Uterus (tissue), 4 donors: ENCODE measurements around the gene ADAMTS2. TPM values are rescaled to one million over a fixed set of nuclear protein-coding genes. Genes with fewer than 3 reads are reported as not detected.

Experiments used
- DNase-seq, 2 donors: peaks; one replicate each; pipeline ENCODE4 v3.0.0-alpha.2; 2019 to 2020
- H3K27ac ChIP-seq, 2 donors: fragments of 200-600 bp; sonication (generic); 1 replicate in 1 of 2; 2 replicates in 1 of 2; pipeline ENCODE4 v1.5.1; 2016 to 2018
- H3K27me3 ChIP-seq, 2 donors: fragments of 200-600 bp; sonication (generic); one replicate each; pipeline ENCODE4 v1.5.1; 2018 to 2019; ENCODE audit warnings: control low read depth in 1 of 2
- H3K36me3 ChIP-seq, 2 donors: fragments of 200-600 bp; sonication (generic); one replicate each; pipeline ENCODE4 v1.5.1; 2019; ENCODE audit warnings: control low read depth in 1 of 2
- H3K4me1 ChIP-seq, 2 donors: fragments of 200-600 bp; sonication (generic); one replicate each; pipeline ENCODE4 v1.5.1; 2018 to 2019; ENCODE audit warnings: control low read depth in 1 of 2
- H3K4me3 ChIP-seq, 2 donors: fragments of 200-600 bp; sonication (generic); 1 replicate in 1 of 2; 2 replicates in 1 of 2; pipeline ENCODE4 v1.5.1; 2018 to 2019; ENCODE audit warnings: mild to moderate bottlenecking in 1 of 2
- H3K9me3 ChIP-seq, 2 donors: fragments of 200-600 bp; sonication (generic); one replicate each; pipeline ENCODE4 v1.5.1; 2019; ENCODE audit warnings: control low read depth in 1 of 2
- CTCF ChIP-seq, 4 experiments: fragments of 200-600 bp in 2 of 4; fragments of 450-650 bp in 2 of 4; sonication (generic) in 2 of 4; IDR thresholded peaks; one replicate each; pipeline ENCODE4 v1.5.1; 2016 to 2019; ENCODE audit warnings: antibody characterized with exemption in 4 of 4, mild to moderate bottlenecking in 2 of 4, moderate library complexity in 1 of 4
- POLR2A ChIP-seq, 2 donors: fragments of 450-650 bp; IDR thresholded peaks; one replicate each; pipeline ENCODE4 v1.6.1; 2016; ENCODE audit warnings: antibody characterized with exemption in 2 of 2, mild to moderate bottlenecking in 1 of 2, moderate library complexity in 1 of 2
- intact Hi-C: fragments of 100-400 bp; cut with DNase I; formaldehyde crosslinking; loops from one replicate; pipeline ENCODE4 v1.15.1; 2023; ENCODE audit warnings: low total_unique reads
- total RNA-seq, 4 donors: library from RNA; depleted of rRNA in 3 of 4; stranded (reverse); fragments of >200 nt in 3 of 4; gene quantifications; one replicate each; pipeline versions ENCODE4 v1.1.0 to v1.2.4, GENCODE V29; 2014 to 2023
- donor health status: DM: yes; HTN: yes; CAD: no.

ADAMTS2 gene
- total RNA-seq, 4 donors from 2014 or later = 4.1 to 97.1 (median 40.3) TPM

GRCh38 chr5:179348843-179349242 lies 3.6 kb upstream of the ADAMTS2 start:
- Histone ChIP-seq H3K9me3 (no peaks in the 10 kb centered on the region), H3K4me3 (no peak overlapping the region), H3K27ac (no peak overlapping the region), H3K36me3 (no peaks in the 10 kb centered on the region), H3K27me3 (no peaks in the 10 kb centered on the region), H3K4me1 (no peaks in the 10 kb centered on the region)
- no peak for DNase-seq
- intact Hi-C loops = loop anchor here (10.0 kb wide), 1 partner anchor 146 kb away; no protein-coding TSS in a partner anchor
- TF ChIP-seq CTCF (IDR thresholded peaks at IDR 0.05) (no peak), POLR2A (IDR thresholded peaks at IDR 0.05) (no peak)

GRCh38 chr5:179348011-179348530 lies 2.8 kb upstream of the ADAMTS2 start:
- H3K27ac ChIP-seq = no peak overlapping the region
- no peak for DNase-seq
- no peaks in the 10 kb centered on the region for H3K27me3 ChIP-seq
- no peak overlapping the region for H3K4me3 ChIP-seq
- H3K36me3 ChIP-seq = no peaks in the 10 kb centered on the region
- no peaks in the 10 kb centered on the region for H3K9me3 ChIP-seq
- intact Hi-C loops = loop anchor here (10.0 kb wide), 1 partner anchor 147 kb away; no protein-coding TSS in a partner anchor
- TF ChIP-seq POLR2A (IDR thresholded peaks at IDR 0.05) (no peak), CTCF (IDR thresholded peaks at IDR 0.05) (no peak)
- no peaks in the 10 kb centered on the region for H3K4me1 ChIP-seq

- H3K4me3 ChIP-seq = no peak overlapping the region
- TF ChIP-seq POLR2A (IDR thresholded peaks at IDR 0.05) (no peak), CTCF (IDR thresholded peaks at IDR 0.05) (no peak)
- intact Hi-C loops = loop anchor here (10.0 kb wide), 1 partner anchor 147 kb away; no protein-coding TSS in a partner anchor
- no peaks in the 10 kb centered on the region for H3K36me3 ChIP-seq
- no peak for DNase-seq
- no peaks in the 10 kb centered on the region for H3K27me3 ChIP-seq
- H3K9me3 ChIP-seq = no peaks in the 10 kb centered on the region
- no peaks in the 10 kb centered on the region for H3K4me1 ChIP-seq
- H3K27ac ChIP-seq = no peak overlapping the region
Measured at GRCh38 chr5:179347581-179347980, 2.3 kb upstream of the ADAMTS2 start.

- Histone ChIP-seq H3K9me3 (no peaks in the 10 kb centered on the region), H3K27me3 (no peaks in the 10 kb centered on the region), H3K36me3 (no peaks in the 10 kb centered on the region), H3K4me3 (no peak overlapping the region), H3K27ac (no peak overlapping the region), H3K4me1 (no peaks in the 10 kb centered on the region)
- no peak for TF ChIP-seq POLR2A (IDR thresholded peaks at IDR 0.05)
- no peak for DNase-seq
- intact Hi-C loops = loop anchor here (10.0 kb wide), 1 partner anchor 148 kb away; no protein-coding TSS in a partner anchor
Measured at GRCh38 chr5:179346875-179347274, 1.6 kb upstream of the ADAMTS2 start.

- H3K4me1 ChIP-seq = no peaks in the 10 kb centered on the region
- peak overlapping the region in 1 of 2 donors; percentile 26 for H3K27ac ChIP-seq
- no peaks in the 10 kb centered on the region for H3K36me3 ChIP-seq
- TF ChIP-seq CTCF (IDR thresholded peaks at IDR 0.05) (no peak), POLR2A (IDR thresholded peaks at IDR 0.05) (no peak)
- H3K27me3 ChIP-seq = no peaks in the 10 kb centered on the region
- no peaks in the 10 kb centered on the region for H3K9me3 ChIP-seq
- DNase-seq = no peak
- no peak overlapping the region for H3K4me3 ChIP-seq
- intact Hi-C loops = loop anchor here (10.0 kb wide), 1 partner anchor 148 kb away; no protein-coding TSS in a partner anchor
Measured at GRCh38 chr5:179346401-179346800, 1.1 kb upstream of the ADAMTS2 start.

- peak overlapping the region; percentile 79 to 84 for H3K27ac ChIP-seq
- peak overlapping the region; percentile 48 to 81 for H3K4me3 ChIP-seq
- intact Hi-C loops = loop anchor here (10.0 kb wide), 1 partner anchor 150 kb away; no protein-coding TSS in a partner anchor
- no peaks in the 10 kb centered on the region for H3K27me3 ChIP-seq
- DNase-seq = no peak
- no peaks in the 10 kb centered on the region for H3K4me1 ChIP-seq
- H3K9me3 ChIP-seq = no peaks in the 10 kb centered on the region
- H3K36me3 ChIP-seq = no peaks in the 10 kb centered on the region
- TF ChIP-seq CTCF (IDR thresholded peaks at IDR 0.05) = peak in 1 of 4 experiments; percentile 1
- peak in 1 of 2 donors; percentile 29 for TF ChIP-seq POLR2A (IDR thresholded peaks at IDR 0.05)
Measured at GRCh38 chr5:179345183-179345432, 153 bp downstream of the ADAMTS2 start.
